ENCODE data around the gene CSKMT.

GRCh38 chr11:62656796-62657429 lies 8.2 kb upstream of the CSKMT start:
- no peak for TF ChIP-seq CTCF (IDR thresholded peaks at IDR 0.05; ENCODE audit: low read depth, low read length)
- TF ChIP-seq POLR2A (IDR thresholded peaks at IDR 0.05; ENCODE audit: extremely low read depth, insufficient read length): no peak
- no peak for TF ChIP-seq MAX (IDR thresholded peaks at IDR 0.05; ENCODE audit: low read depth, low read length)

Measured in NB4 (cell line).